Body of pancreas (tissue), 4 donors: ENCODE results near the gene MAGI1. TPM values are rescaled to one million over a fixed set of nuclear protein-coding genes. Genes with fewer than 3 reads are reported as not detected.

Source experiments
- ATAC-seq: fragments of 150-250 bp; one replicate; pipeline ENCODE4 v1.9.1; 2016
- DNase-seq, 4 donors: peaks; one replicate each; pipeline ENCODE4 v3.0.0-alpha.2; 2019
- H3K27ac ChIP-seq, 4 donors: fragments of 200-600 bp; sonication (generic); 1 replicate in 3 of 4; 2 replicates in 1 of 4; pipeline versions ENCODE4 v1.5.1 to v1.6.1; 2016 to 2019; ENCODE audit warnings: mild to moderate bottlenecking in 1 of 4, mixed read lengths in 1 of 4, moderate library complexity in 1 of 4
- H3K27me3 ChIP-seq, 2 donors: fragments of 200-600 bp; sonication (generic); one replicate each; pipeline ENCODE4 v1.6.0; 2016; ENCODE audit warnings: mild to moderate bottlenecking in 1 of 2
- H3K36me3 ChIP-seq, 2 donors: fragments of 200-600 bp; sonication (generic); replicated peaks in 1 of 2; 2 replicates each; pipeline ENCODE4 v1.5.1; 2016; ENCODE audit warnings: low read depth in 2 of 2; ENCODE audit not compliant: insufficient read depth in 1 of 2
- H3K4me1 ChIP-seq: fragments of 200-600 bp; sonication (generic); one replicate; pipeline ENCODE4 v1.6.0; 2016
- H3K4me3 ChIP-seq, 2 donors: fragments of 200-600 bp; sonication (generic); 1 replicate in 1 of 2; 2 replicates in 1 of 2; pipeline ENCODE4 v1.5.1; 2016 to 2019
- H3K9me3 ChIP-seq, 3 donors: fragments of 200-600 bp; sonication (generic); 1 replicate in 2 of 3; 2 replicates in 1 of 3; pipeline ENCODE4 v1.5.1; 2016
- CTCF ChIP-seq, 7 experiments: fragments of 450-650 bp in 4 of 7; fragments of 200-600 bp in 3 of 7; sonication (generic) in 3 of 7; IDR thresholded peaks; one replicate each; pipeline ENCODE4 v1.5.1; 2016 to 2019; ENCODE audit warnings: antibody characterized with exemption in 7 of 7
- POLR2A ChIP-seq, 3 donors: fragments of 450-650 bp; IDR thresholded peaks; one replicate each; pipeline ENCODE4 v1.6.1; 2016; ENCODE audit warnings: antibody characterized with exemption in 3 of 3, mild to moderate bottlenecking in 2 of 3
- WGBS, 2 donors: methylation state at CpG; one replicate each; pipeline ENCODE4 v1.1.5; 2017; 5-methylcytosine and 5-hydroxymethylcytosine counted together
- intact Hi-C: fragments of 100-400 bp; cut with DNase I; formaldehyde crosslinking; loops from one replicate; pipeline ENCODE4 v1.15.1; 2023
- total RNA-seq, 2 donors: library from RNA; depleted of rRNA; stranded (reverse); fragments of >200 nt; gene quantifications; one replicate each; pipeline ENCODE4 v1.1.0, GENCODE V29; 2016

Gene MAGI1
- total RNA-seq, 2 donors from 2014 or later: 44.2 to 63.6 TPM

- intact Hi-C loops: no loop called here
- WGBS, 2 donors: 86 to 90% methylated on average over 3 of the region's 3 CpGs
- DNase-seq (no peak), ATAC-seq (no peak)
- Histone ChIP-seq H3K27ac (no peak overlapping the region), H3K4me1 (peaks cover 8% of the 10 kb centered on the region), H3K4me3 (no peak overlapping the region), H3K9me3 (no peaks in the 10 kb centered on the region), H3K27me3 (no peaks in the 10 kb centered on the region), H3K36me3 (no peaks in the 10 kb centered on the region)
- TF ChIP-seq CTCF (IDR thresholded peaks at IDR 0.05): no peak
- no peak for TF ChIP-seq POLR2A (IDR thresholded peaks at IDR 0.05)
These were observed 703.1 kb downstream of the MAGI1 start for GRCh38 chr3:65335587-65335986.

- Histone ChIP-seq H3K4me1 (peaks cover 8% of the 10 kb centered on the region), H3K27me3 (no peaks in the 10 kb centered on the region), H3K27ac (no peak overlapping the region), H3K36me3 (no peaks in the 10 kb centered on the region), H3K4me3 (no peak overlapping the region), H3K9me3 (no peaks in the 10 kb centered on the region)
- TF ChIP-seq POLR2A (IDR thresholded peaks at IDR 0.05) (no peak), CTCF (IDR thresholded peaks at IDR 0.05) (no peak)
- DNase-seq (peak in 2 of 4 donors; percentile 6 to 12), ATAC-seq (no peak)
- intact Hi-C loops: no loop called here
- WGBS, 2 donors: 0 to 6% methylated on average over 1 of the region's 1 CpG
These were observed 704.6 kb downstream of the MAGI1 start for GRCh38 chr3:65334045-65334665.

- TF ChIP-seq CTCF (IDR thresholded peaks at IDR 0.05) (no peak), POLR2A (IDR thresholded peaks at IDR 0.05) (no peak)
- no peak for DNase-seq
- Histone ChIP-seq H3K36me3 (no peaks in the 10 kb centered on the region), H3K4me1 (peaks cover 8% of the 10 kb centered on the region), H3K27ac (no peak overlapping the region), H3K27me3 (no peaks in the 10 kb centered on the region), H3K4me3 (no peak overlapping the region), H3K9me3 (no peaks in the 10 kb centered on the region)
- no peak for ATAC-seq
- intact Hi-C loops: no loop called here
- WGBS, 2 donors: 58 to 94% methylated on average over 3 of the region's 3 CpGs
These were observed 707.0 kb downstream of the MAGI1 start for GRCh38 chr3:65331730-65332129.

- Histone ChIP-seq H3K36me3 (no peaks in the 10 kb centered on the region), H3K4me3 (no peak overlapping the region), H3K9me3 (no peaks in the 10 kb centered on the region), H3K27me3 (no peaks in the 10 kb centered on the region), H3K4me1 (peaks cover 8% of the 10 kb centered on the region), H3K27ac (no peak overlapping the region)
- no peak for TF ChIP-seq CTCF (IDR thresholded peaks at IDR 0.05)
- no peak for ATAC-seq
- intact Hi-C loops: no loop called here
- no peak for DNase-seq
- 80 to 87% methylated on average over 6 of the region's 6 CpGs for WGBS, 2 donors
These were observed 708.6 kb downstream of the MAGI1 start for GRCh38 chr3:65330072-65330471.

- intact Hi-C loops: no loop called here
- WGBS, 2 donors: 95 to 96% methylated on average over 4 of the region's 4 CpGs
- TF ChIP-seq CTCF (IDR thresholded peaks at IDR 0.05) (no peak), POLR2A (IDR thresholded peaks at IDR 0.05) (no peak)
- Histone ChIP-seq H3K9me3 (no peaks in the 10 kb centered on the region), H3K36me3 (no peaks in the 10 kb centered on the region), H3K27ac (no peak overlapping the region), H3K4me1 (no peaks in the 10 kb centered on the region), H3K4me3 (no peak overlapping the region), H3K27me3 (no peaks in the 10 kb centered on the region)
- ATAC-seq (no peak), DNase-seq (no peak)
These were observed 710.6 kb downstream of the MAGI1 start for GRCh38 chr3:65328148-65328547.
